ENCODE results near the gene ACTN4. TPM values are rescaled to one million over a fixed set of nuclear protein-coding genes. Genes with fewer than 3 reads are reported as not detected.
"Not testable (repeated sequence)": the region's sequence is repeated elsewhere in the genome, so short reads cannot be mapped to it uniquely, and the experiment has no call there.

The ACTN4 gene
- total RNA-seq, 1 donor from 2014 or later = 744 TPM

DNA sequence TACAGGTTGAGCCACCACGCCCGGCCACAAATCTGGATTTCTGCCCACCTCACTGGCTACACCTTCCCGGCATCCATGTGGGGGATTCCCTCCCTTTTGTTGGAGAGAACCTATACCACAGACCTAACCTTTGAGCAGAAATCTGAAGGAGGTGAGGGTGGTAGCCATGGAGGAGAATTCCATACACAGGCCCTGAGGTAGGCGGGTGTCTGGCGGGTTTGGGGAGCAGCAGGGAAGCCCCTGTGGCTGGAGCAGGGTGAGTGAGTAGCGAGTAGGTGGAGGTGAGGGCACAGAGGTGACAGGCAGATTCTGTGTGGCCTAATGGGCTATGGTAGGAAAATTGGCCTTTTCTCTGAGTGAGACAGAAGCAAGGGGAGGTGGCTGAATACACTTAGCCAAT is 17.9 kb upstream of the ACTN4 start:
- peaks cover 2% of the 10 kb centered on the region for H3K27me3 Mint-ChIP-seq (ENCODE audit: unreplicated experiment)
- TF ChIP-seq, protein P1, sequence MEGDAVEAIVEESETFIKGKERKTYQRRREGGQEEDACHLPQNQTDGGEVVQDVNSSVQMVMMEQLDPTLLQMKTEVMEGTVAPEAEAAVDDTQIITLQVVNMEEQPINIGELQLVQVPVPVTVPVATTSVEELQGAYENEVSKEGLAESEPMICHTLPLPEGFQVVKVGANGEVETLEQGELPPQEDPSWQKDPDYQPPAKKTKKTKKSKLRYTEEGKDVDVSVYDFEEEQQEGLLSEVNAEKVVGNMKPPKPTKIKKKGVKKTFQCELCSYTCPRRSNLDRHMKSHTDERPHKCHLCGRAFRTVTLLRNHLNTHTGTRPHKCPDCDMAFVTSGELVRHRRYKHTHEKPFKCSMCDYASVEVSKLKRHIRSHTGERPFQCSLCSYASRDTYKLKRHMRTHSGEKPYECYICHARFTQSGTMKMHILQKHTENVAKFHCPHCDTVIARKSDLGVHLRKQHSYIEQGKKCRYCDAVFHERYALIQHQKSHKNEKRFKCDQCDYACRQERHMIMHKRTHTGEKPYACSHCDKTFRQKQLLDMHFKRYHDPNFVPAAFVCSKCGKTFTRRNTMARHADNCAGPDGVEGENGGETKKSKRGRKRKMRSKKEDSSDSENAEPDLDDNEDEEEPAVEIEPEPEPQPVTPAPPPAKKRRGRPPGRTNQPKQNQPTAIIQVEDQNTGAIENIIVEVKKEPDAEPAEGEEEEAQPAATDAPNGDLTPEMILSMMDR (IDR thresholded peaks at IDR 0.05; ENCODE audit: unreplicated experiment) = no peak
- H3K36me3 Mint-ChIP-seq (ENCODE audit: low read depth, unreplicated experiment) = peaks cover 43% of the 10 kb centered on the region
- DNase-seq (ENCODE audit: low spot score) = no peak
- no peak overlapping the region for H3K4me3 Mint-ChIP-seq (ENCODE audit: unreplicated experiment)
- H3K4me1 Mint-ChIP-seq (ENCODE audit: unreplicated experiment) = no peaks in the 10 kb centered on the region
- no peaks in the 10 kb centered on the region for H3K9me3 Mint-ChIP-seq (ENCODE audit: unreplicated experiment)
- H3K27ac Mint-ChIP-seq (ENCODE audit: unreplicated experiment) = no peak overlapping the region

DNA sequence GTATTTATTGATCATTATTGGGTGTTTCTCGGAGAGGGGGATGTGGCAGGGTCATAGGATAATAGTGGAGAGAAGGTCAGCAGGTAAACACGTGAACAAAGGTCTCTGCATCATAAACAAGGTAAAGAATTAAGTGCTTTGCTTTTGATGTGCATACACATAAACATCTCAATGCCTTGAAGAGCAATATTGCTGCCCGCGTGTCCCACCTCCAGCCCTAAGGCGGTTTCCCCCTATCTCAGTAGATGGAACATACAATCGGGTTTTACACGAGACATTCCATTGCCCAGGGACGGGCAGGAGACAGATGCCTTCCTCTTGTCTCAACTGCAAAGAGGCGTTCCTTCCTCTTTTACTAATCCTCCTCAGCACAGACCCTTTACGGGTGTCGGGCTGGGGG is 16.1 kb upstream of the ACTN4 start:
- H3K27ac Mint-ChIP-seq (ENCODE audit: unreplicated experiment); H3K9me3 Mint-ChIP-seq (ENCODE audit: unreplicated experiment); H3K4me1 Mint-ChIP-seq (ENCODE audit: unreplicated experiment); H3K27me3 Mint-ChIP-seq (ENCODE audit: unreplicated experiment); DNase-seq (ENCODE audit: low spot score); H3K4me3 Mint-ChIP-seq (ENCODE audit: unreplicated experiment): not testable (repeated sequence)
- peaks cover 33% of the 10 kb centered on the region for H3K36me3 Mint-ChIP-seq (ENCODE audit: low read depth, unreplicated experiment)

DNA sequence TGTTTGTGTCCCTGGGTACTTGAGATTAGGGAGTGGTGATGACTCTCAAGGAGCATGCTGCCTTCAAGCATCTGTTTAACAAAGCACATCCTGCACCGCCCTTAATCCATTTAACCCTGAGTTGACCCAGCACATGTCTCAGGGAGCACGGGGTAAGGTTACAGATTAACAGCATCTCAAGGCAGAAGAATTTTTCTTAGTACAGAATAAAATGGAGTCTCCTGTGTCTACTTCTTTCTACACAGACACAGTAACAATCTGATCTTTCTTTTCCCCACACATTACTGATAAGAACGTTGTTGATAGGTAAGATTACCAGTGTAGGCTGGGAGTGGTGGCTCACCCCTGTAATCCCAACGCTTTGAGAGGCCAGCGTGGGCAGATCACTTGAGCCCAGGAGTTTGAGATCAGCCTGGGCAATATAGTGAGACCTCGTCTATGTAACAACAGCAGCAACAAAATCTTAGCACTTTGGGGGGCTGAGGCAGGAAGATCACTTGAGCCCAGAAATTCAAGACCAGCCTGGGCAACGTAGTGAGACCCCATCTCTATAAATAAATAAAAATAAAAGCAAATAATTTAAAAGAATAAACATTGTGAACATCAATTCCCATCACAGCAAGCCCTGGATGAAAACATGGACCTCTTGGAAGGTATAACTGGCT is 15.5 kb upstream of the ACTN4 start:
- not testable (repeated sequence) for H3K9me3 Mint-ChIP-seq (ENCODE audit: unreplicated experiment); H3K27ac Mint-ChIP-seq (ENCODE audit: unreplicated experiment); H3K4me1 Mint-ChIP-seq (ENCODE audit: unreplicated experiment); H3K4me3 Mint-ChIP-seq (ENCODE audit: unreplicated experiment); H3K27me3 Mint-ChIP-seq (ENCODE audit: unreplicated experiment); DNase-seq (ENCODE audit: low spot score)
- peaks cover 28% of the 10 kb centered on the region for H3K36me3 Mint-ChIP-seq (ENCODE audit: low read depth, unreplicated experiment)

DNA sequence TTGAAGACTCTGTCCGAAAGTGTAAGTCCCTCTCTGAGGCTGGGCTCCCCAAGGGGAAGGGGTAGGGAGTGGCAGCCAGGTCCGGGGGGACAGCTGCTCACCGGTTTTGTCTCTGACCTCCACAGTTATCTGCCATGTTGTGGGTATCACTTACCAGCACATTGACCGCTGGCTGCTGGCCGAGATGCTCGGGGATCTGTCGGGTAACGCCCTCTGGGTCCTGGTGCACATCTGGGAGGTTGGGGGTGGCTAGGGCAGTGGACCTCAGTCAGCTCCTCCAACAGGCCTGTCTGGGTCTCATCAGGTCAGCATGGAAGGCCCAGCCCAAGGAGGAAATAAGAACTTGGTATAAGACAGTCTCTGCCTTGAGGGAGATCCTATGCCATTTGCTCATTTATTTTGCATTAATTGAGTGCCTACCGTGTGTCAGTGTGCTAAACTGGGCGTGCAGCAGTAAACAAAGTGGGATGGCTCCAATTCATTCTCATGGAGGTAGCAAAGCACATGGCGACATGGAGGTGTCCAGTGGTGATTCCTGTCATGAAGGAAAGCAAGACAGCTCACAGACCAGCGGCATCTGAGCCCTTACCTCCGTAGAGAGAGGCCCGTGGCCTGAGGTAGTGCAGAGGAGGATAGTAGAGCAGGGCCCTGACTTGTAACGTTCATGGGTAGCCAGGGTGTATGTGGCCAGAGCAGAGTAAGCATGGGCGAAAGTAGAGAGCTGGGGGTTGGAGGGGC is 14.8 kb upstream of the ACTN4 start:
- TF ChIP-seq, protein P1 (IDR thresholded peaks at IDR 0.05; ENCODE audit: unreplicated experiment) = no peak
- peak overlapping the region; percentile 61 for H3K27ac Mint-ChIP-seq (ENCODE audit: unreplicated experiment)
- no peak for DNase-seq (ENCODE audit: low spot score)
- peaks cover 25% of the 10 kb centered on the region for H3K36me3 Mint-ChIP-seq (ENCODE audit: low read depth, unreplicated experiment)
- H3K27me3 Mint-ChIP-seq (ENCODE audit: unreplicated experiment) = peaks cover 4% of the 10 kb centered on the region
- peak overlapping the region; percentile 42 for H3K4me3 Mint-ChIP-seq (ENCODE audit: unreplicated experiment)
- peaks cover 13% of the 10 kb centered on the region for H3K4me1 Mint-ChIP-seq (ENCODE audit: unreplicated experiment)
- H3K9me3 Mint-ChIP-seq (ENCODE audit: unreplicated experiment) = no peaks in the 10 kb centered on the region

DNA sequence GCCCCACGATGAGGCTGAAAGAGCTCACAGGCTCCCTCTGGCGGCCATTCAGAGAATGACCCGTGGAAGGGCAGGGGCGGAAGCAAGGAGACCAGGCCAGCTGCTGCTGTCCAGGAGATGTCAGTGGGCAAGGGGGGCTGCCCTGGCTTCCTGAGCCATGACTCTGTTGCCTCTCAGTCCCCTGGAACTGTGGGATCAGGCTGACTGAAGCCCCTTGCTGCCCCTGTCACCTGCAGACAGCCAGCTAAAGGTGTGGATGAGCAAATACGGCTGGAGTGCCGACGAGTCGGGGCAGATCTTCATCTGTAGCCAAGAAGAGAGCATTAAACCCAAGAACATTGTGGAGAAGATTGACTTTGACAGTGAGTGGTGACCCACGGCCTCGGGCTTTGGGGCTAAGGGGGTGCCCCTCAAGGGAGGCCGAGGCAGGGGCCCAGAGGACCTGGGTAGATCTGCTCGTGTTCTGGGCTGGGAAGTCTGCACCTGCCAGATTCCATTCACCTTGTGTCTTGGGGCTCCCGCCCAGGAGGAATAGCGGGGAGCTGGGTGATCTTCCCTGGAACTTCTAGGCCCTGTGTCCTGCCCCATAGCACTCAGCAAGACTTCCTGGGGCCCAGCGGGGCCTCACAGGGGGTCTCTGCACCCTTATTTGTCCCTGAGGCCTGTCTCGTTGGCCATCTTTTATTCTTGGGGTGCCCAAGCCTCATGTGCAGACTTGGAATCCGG is 12.5 kb upstream of the ACTN4 start:
- TF ChIP-seq, protein P1 (IDR thresholded peaks at IDR 0.05; ENCODE audit: unreplicated experiment) = peak; percentile 92
- peaks cover 17% of the 10 kb centered on the region for H3K36me3 Mint-ChIP-seq (ENCODE audit: low read depth, unreplicated experiment)
- peak overlapping the region; percentile 77 for H3K27ac Mint-ChIP-seq (ENCODE audit: unreplicated experiment)
- peaks cover 2% of the 10 kb centered on the region for H3K27me3 Mint-ChIP-seq (ENCODE audit: unreplicated experiment)
- peak; percentile 86 for DNase-seq (ENCODE audit: low spot score)
- H3K4me1 Mint-ChIP-seq (ENCODE audit: unreplicated experiment) = peaks cover 13% of the 10 kb centered on the region
- H3K4me3 Mint-ChIP-seq (ENCODE audit: unreplicated experiment) = peak overlapping the region; percentile 74
- no peaks in the 10 kb centered on the region for H3K9me3 Mint-ChIP-seq (ENCODE audit: unreplicated experiment)

Measured in endothelial cell (in vitro differentiated cells).